GF-D8 (cell line): ENCODE data around the gene TBX18.

Source experiments
- DNase-seq: peaks from one replicate; lab custom pipeline; 2025; lab: John Stamatoyannopoulos, UW

The TBX18 gene

GRCh38 chr6:84764332-84765049 is at the start of gene TBX18:
Gene TBX18, minus strand, starts transcription at chr6:84764598. Its CDS starts 417 bp downstream, at chr6:84764181.
- DNase-seq: no peak

- no peak for DNase-seq
These were observed 47.0 kb upstream of the TBX18 start for GRCh38 chr6:84811351-84811750.

- DNase-seq: no peak
These were observed 45.1 kb upstream of the TBX18 start for GRCh38 chr6:84809455-84809854.

- no peak for DNase-seq
These were observed 44.2 kb upstream of the TBX18 start for GRCh38 chr6:84808491-84809061.

- no peak for DNase-seq
These were observed 40.7 kb upstream of the TBX18 start for GRCh38 chr6:84805145-84805544.

GRCh38 chr6:84804720-84805119 is 40.3 kb upstream of the TBX18 start:
- DNase-seq: no peak

- DNase-seq: no peak
These were observed 36.9 kb upstream of the TBX18 start for GRCh38 chr6:84801250-84801649.

GRCh38 chr6:84798257-84798656 is 33.9 kb upstream of the TBX18 start:
- no peak for DNase-seq

GRCh38 chr6:84796343-84796742 is 31.9 kb upstream of the TBX18 start:
- no peak for DNase-seq

GRCh38 chr6:84791927-84792326 is 27.5 kb upstream of the TBX18 start:
- no peak for DNase-seq

- DNase-seq: peak; percentile 20
These were observed 26.8 kb upstream of the TBX18 start for GRCh38 chr6:84791233-84791632.

GRCh38 chr6:84789170-84789569 is 24.8 kb upstream of the TBX18 start:
- DNase-seq: no peak

- DNase-seq: no peak
These were observed 24.3 kb upstream of the TBX18 start for GRCh38 chr6:84788689-84789088.

- DNase-seq: no peak
These were observed 21.3 kb upstream of the TBX18 start for GRCh38 chr6:84785671-84786070.

GRCh38 chr6:84779917-84780316 is 15.5 kb upstream of the TBX18 start:
- DNase-seq: no peak

GRCh38 chr6:84779380-84779779 is 15.0 kb upstream of the TBX18 start:
- no peak for DNase-seq

GRCh38 chr6:84777888-84778287 is 13.5 kb upstream of the TBX18 start:
- DNase-seq: no peak

- no peak for DNase-seq
These were observed 12.0 kb upstream of the TBX18 start for GRCh38 chr6:84776392-84776791.

- no peak for DNase-seq
These were observed 11.4 kb upstream of the TBX18 start for GRCh38 chr6:84775751-84776150.

- no peak for DNase-seq
These were observed 10.5 kb upstream of the TBX18 start for GRCh38 chr6:84774985-84775284.

GRCh38 chr6:84774157-84774984 is 10.0 kb upstream of the TBX18 start:
- DNase-seq: no peak

- DNase-seq: no peak
These were observed 9.2 kb upstream of the TBX18 start for GRCh38 chr6:84773431-84774156.

- no peak for DNase-seq
These were observed 8.7 kb upstream of the TBX18 start for GRCh38 chr6:84773133-84773430.
